Loucy (cell line): ENCODE measurements around the gene RBFOX2.

ENCODE experiments used
- CTCF ChIP-seq: fragments of 200-600 bp; sonication (generic); conservative IDR thresholded peaks from 2 replicates; pipeline ENCODE4 v1.5.1; 2014; ENCODE audit warnings: mild to moderate bottlenecking, antibody characterized with exemption, low read length
- EZH2phosphoT487 ChIP-seq: fragments of 200-600 bp; IDR thresholded peaks from 2 replicates; pipeline ENCODE4 v1.6.1; 2018; ENCODE audit warnings: antibody characterized with exemption, mild to moderate bottlenecking, moderate library complexity, borderline replicate concordance

- no peak for TF ChIP-seq CTCF
- no peak for TF ChIP-seq EZH2phosphoT487
These were observed 236.1 kb downstream of the RBFOX2 start for GRCh38 chr22:35792506-35792905.
